Nephron progenitor cell (in vitro differentiated cells): ENCODE results near the gene SUSD3.

Source experiments
- DNase-seq: peaks from one replicate; pipeline ENCODE4 v3.0.0; 2021
- H3K27ac Mint-ChIP-seq: 2 replicates; pipeline ENCODE4 v1.8.0; 2021; ENCODE audit warnings: mild to moderate bottlenecking, moderate library complexity, mixed read lengths
- H3K27me3 Mint-ChIP-seq: 2 replicates; pipeline ENCODE4 v1.8.0; 2021; ENCODE audit warnings: mild to moderate bottlenecking, low read depth, mixed read lengths; ENCODE audit not compliant: poor library complexity
- H3K36me3 Mint-ChIP-seq: 2 replicates; pipeline ENCODE4 v1.8.0; 2021; ENCODE audit warnings: low read depth, mixed read lengths
- H3K4me1 Mint-ChIP-seq: 2 replicates; pipeline ENCODE4 v1.8.0; 2021; ENCODE audit warnings: mixed read lengths
- H3K4me3 Mint-ChIP-seq: 2 replicates; pipeline ENCODE4 v1.8.0; 2021; ENCODE audit warnings: mild to moderate bottlenecking, moderate library complexity, mixed read lengths
- H3K9me3 Mint-ChIP-seq: 2 replicates; pipeline ENCODE4 v1.8.0; 2021; ENCODE audit warnings: mild to moderate bottlenecking, moderate library complexity, mixed read lengths
- TF ChIP-seq, protein P1 (sequence below): fragments of 200-600 bp; sonication (generic); IDR thresholded peaks from 2 replicates; pipeline ENCODE4 v1.5.0; 2021; ENCODE audit warnings: antibody characterized with exemption

Gene SUSD3

DNA sequence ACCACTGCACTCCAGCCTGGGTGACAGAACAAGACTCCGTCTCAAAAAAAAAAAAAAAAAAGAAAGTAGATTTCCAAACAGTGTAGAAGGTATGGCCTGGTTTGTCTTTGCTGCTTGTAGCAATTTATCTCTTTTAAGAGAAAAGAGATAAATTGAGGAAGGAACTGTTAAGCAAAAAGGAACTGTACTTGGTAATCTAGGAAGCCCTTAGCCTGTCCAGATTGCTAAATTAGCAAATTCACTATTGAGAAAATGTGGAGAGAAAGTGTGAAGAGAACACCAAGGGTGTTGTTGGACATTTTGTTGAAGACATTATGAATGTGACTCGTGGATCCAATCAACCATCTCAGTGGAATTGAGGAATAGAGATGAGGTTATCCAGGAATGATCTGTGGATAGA lies 13.0 kb upstream of the SUSD3 start:
- H3K4me1 Mint-ChIP-seq = peaks cover 33% of the 10 kb centered on the region
- no peak for DNase-seq
- no peak overlapping the region for H3K27ac Mint-ChIP-seq
- H3K9me3 Mint-ChIP-seq = peaks cover 11% of the 10 kb centered on the region
- TF ChIP-seq, protein P1, sequence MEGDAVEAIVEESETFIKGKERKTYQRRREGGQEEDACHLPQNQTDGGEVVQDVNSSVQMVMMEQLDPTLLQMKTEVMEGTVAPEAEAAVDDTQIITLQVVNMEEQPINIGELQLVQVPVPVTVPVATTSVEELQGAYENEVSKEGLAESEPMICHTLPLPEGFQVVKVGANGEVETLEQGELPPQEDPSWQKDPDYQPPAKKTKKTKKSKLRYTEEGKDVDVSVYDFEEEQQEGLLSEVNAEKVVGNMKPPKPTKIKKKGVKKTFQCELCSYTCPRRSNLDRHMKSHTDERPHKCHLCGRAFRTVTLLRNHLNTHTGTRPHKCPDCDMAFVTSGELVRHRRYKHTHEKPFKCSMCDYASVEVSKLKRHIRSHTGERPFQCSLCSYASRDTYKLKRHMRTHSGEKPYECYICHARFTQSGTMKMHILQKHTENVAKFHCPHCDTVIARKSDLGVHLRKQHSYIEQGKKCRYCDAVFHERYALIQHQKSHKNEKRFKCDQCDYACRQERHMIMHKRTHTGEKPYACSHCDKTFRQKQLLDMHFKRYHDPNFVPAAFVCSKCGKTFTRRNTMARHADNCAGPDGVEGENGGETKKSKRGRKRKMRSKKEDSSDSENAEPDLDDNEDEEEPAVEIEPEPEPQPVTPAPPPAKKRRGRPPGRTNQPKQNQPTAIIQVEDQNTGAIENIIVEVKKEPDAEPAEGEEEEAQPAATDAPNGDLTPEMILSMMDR = no peak
- H3K36me3 Mint-ChIP-seq = no peaks in the 10 kb centered on the region
- H3K27me3 Mint-ChIP-seq = peaks cover 13% of the 10 kb centered on the region
- no peak overlapping the region for H3K4me3 Mint-ChIP-seq

DNA sequence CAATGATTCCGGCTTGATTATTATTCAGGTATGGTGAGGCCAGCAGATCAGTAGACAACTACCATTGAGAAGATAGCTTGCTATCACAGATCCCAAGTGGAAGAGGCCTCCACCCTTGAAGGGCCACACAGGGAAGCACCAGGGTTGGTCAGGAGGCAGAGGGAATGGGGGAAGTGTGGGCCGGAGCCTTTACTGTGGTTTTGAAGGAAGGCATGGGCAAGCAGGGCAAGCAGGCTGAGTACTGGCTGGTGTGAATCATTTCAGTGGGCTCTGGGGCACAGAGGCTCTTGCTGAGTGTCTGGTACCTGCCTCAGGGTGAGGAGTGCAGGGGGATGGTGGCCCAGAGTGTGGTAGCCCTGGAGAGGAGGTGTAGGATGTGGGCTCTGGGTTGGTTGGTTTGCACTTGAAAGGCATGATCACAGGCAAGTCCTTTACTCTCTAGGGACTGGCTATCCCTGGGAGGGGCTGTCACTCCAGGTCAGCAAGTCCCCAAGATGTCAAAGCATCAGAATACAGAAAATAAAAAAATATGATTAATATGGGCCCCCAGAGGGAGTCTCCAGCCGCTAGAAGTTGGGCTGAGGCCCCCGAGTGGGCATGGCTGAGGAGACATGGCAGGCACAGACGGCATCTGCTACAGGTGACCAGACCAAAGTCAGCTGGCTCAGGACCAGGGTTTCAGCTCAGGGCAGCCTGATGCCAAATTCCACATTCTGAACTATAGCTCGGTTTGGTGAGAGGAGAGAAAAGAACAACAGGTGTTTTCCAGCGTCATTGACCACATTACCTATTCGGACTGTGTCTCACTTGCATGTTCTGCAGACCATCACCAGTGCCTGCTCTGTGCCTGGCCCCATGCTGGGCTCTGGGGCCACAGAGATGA lies 9.7 kb upstream of the SUSD3 start:
- H3K4me1 Mint-ChIP-seq = peaks cover 26% of the 10 kb centered on the region
- TF ChIP-seq, protein P1 = no peak
- DNase-seq = no peak
- H3K4me3 Mint-ChIP-seq = no peak overlapping the region
- H3K27me3 Mint-ChIP-seq = peaks cover 15% of the 10 kb centered on the region
- H3K27ac Mint-ChIP-seq = no peak overlapping the region
- no peaks in the 10 kb centered on the region for H3K36me3 Mint-ChIP-seq
- peaks cover 11% of the 10 kb centered on the region for H3K9me3 Mint-ChIP-seq

DNA sequence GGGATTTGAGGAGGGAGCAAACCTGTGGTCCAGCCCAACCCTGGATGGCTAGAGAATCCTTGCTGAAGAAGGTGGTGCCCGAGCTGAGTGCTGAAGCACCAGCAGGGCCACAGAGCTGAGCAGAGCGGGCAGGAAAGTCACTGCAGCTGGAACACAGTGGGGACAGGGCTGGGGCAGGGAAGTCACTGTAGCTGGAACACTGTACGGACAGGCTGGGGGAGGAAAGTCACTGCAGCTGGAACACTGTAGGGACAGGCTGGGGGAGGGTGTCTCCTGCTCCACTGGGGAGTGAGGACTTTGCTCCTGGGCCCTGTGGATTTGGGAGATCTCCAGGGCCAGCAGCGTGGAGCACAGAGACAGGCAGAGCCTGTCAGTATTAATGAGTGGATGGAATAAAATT lies 9.0 kb upstream of the SUSD3 start:
- TF ChIP-seq, protein P1 = no peak
- Mint-ChIP-seq H3K9me3 (peaks cover 11% of the 10 kb centered on the region), H3K27ac (no peak overlapping the region), H3K4me1 (peaks cover 33% of the 10 kb centered on the region), H3K4me3 (no peak overlapping the region), H3K27me3 (peaks cover 15% of the 10 kb centered on the region), H3K36me3 (no peaks in the 10 kb centered on the region)
- DNase-seq = no peak

DNA sequence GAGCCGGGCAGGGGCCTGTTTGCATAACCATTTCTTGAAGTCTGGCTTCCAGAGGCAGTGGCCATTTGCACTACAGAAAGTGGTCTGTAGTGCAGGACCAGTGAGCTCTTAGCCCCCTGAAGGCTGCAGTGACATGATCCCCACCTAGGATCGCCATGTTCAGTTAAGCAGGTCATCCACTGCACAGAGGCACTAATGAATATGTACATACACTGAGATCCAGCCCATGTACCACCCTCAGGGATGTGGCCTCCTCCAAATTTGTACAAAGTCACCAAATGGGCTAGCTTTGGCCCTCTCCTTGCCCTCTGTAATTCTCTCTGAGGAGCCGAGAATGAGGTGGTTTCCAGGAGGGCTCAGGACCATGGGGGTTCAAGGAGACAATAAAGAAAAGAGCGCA lies 8.3 kb upstream of the SUSD3 start:
- no peak for DNase-seq
- no peak overlapping the region for H3K4me3 Mint-ChIP-seq
- H3K4me1 Mint-ChIP-seq = peaks cover 33% of the 10 kb centered on the region
- H3K9me3 Mint-ChIP-seq = peaks cover 6% of the 10 kb centered on the region
- H3K36me3 Mint-ChIP-seq = no peaks in the 10 kb centered on the region
- TF ChIP-seq, protein P1 = no peak
- peaks cover 10% of the 10 kb centered on the region for H3K27me3 Mint-ChIP-seq
- no peak overlapping the region for H3K27ac Mint-ChIP-seq

DNA sequence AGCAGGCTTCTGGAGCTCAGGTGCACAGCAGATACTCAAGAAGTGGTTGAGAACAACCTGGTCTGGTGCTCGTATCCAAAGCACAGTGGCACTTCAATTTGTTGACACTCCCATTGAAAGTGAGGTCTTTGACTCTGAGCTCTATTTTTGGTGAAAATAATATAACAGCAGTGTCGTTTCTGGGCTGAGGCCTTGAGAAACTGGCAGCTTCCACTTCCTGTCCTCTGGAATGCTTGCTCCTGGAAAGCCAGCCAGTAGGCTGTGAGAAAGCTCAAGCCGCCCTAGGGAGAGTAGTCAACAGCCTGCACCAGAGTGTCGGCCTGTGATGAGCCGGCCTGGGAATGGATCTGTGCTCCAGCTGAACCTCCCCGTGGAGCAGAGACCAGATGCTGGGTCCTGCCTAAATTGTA lies 6.8 kb upstream of the SUSD3 start:
- TF ChIP-seq, protein P1 = no peak
- Mint-ChIP-seq H3K27ac (no peak overlapping the region), H3K4me3 (no peak overlapping the region), H3K27me3 (peaks cover 7% of the 10 kb centered on the region), H3K9me3 (no peaks in the 10 kb centered on the region), H3K36me3 (no peaks in the 10 kb centered on the region), H3K4me1 (peaks cover 35% of the 10 kb centered on the region)
- no peak for DNase-seq
